GM18502 (cell line): ENCODE measurements around the gene CDC42EP1.
A peak's percentile ranks its signal among the peaks of the same experiment; 100 is the strongest.
"Not testable (repeated sequence)": the region's sequence is repeated elsewhere in the genome, so short reads cannot be mapped to it uniquely, and the experiment has no call there.

Source experiments
- ATAC-seq: cut with Tn5 transposase; IDR thresholded peaks from one replicate; pipeline ENCODE4 v1.9.1; 2021; ENCODE audit warnings: mild to moderate bottlenecking; ENCODE audit not compliant: unreplicated experiment, poor library complexity

CDC42EP1 gene

DNA sequence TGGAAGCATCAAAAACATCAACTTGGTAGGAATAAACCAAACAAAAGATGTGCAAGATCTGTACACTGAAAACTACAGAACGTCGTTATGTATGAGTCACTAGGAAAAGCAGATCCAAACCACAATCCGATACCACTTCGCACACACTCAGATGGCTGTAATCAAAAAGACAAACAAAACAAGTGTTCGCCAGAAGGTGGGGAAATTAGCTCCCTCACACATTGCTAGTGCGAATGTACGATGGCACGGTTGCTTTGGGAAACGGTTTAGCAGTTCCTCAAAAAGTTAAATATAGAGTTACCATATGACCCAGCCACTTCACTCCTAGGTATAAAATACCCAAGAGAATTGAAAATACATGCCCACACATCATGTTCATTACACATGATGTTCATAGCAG is 26.3 kb upstream of the CDC42EP1 start:
- ATAC-seq = no peak

DNA sequence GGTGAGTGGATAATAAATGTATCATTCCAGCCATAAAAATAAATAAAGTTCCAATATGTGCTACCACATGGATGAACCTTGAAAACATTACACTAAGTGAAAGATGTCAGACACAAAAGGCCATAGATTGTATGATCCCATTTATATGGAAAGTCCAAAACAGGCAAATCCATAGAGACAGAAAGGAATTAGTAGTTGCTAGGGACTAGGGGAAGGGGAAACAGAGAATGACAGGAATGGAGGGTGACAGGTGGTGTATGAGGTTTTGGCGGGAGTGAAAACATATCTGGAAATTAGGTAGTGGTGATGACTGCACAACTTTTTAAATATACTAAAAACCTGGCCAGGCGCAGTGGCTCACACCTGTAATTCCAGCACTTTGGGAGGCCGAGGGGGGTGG is 25.8 kb upstream of the CDC42EP1 start:
- ATAC-seq = no peak

DNA sequence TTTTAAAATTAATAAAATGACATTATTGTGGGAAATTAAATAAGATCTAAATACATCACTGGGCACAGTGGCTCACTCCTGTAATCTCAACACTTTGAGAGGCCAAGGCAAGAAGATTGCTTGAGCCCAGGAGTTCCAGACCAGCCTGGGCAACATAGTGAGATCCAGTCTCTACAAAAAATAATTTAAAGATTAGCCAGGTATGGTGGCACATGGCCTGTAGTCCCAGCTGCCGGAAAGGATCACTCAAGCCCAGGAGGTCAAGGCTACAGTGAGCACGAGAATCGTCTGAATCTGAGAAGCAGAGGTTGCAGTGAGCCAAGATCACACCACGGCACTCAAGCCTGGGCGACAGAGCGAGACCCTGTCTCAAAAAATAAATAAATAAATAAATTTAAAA is 25.1 kb upstream of the CDC42EP1 start:
- no peak for ATAC-seq

- peak; percentile 78 for ATAC-seq
Measured at GRCh38 chr22:37538590-37539357, 21.5 kb upstream of the CDC42EP1 start.

DNA sequence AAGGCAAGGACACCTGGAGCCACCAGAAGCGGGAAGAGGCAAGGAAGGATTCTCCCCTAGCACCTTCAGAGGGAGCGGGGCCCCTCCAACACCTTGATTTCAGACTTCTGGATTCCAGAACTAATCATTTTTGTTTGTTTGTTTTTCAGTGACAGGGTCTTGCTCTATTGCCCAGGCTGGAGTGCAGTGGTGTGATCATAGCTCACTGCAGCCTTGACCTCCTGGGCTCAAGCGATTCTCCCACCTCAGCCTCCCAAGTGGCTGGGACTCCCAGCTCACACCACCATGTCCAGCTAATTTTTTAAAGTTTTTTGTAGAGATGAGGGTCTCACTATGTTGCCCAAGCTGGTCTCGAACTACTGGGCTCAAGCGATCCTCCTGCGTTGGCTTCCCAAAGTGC is 20.5 kb upstream of the CDC42EP1 start:
- not testable (repeated sequence) for ATAC-seq

- not testable (repeated sequence) for ATAC-seq
Measured at GRCh38 chr22:37542416-37542815, 17.9 kb upstream of the CDC42EP1 start.

DNA sequence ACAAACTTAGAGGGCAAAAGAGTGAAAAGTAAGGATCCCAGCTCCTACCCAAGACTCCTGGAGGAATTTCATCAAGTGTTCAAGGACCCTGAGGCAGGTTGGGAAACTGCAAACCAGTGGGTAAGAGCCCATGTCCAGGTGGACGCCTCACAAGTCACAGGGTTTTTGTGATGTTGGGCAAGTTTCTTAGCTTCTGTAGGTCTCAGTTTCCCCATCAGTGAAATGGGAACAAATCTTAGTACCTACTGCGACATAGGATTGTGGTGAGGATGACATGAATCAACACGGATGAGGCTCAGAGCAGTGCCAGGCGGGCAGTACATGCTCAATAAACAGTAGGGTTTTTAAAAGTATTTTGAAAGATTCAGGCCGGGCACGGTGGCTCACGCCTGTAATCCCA is 17.3 kb upstream of the CDC42EP1 start:
- no peak for ATAC-seq

GRCh38 chr22:37544955-37545702 is 15.2 kb upstream of the CDC42EP1 start:
- no peak for ATAC-seq

GRCh38 chr22:37545703-37546436 is 14.4 kb upstream of the CDC42EP1 start:
- no peak for ATAC-seq

GRCh38 chr22:37546437-37547250 is 13.6 kb upstream of the CDC42EP1 start:
- ATAC-seq = no peak

DNA sequence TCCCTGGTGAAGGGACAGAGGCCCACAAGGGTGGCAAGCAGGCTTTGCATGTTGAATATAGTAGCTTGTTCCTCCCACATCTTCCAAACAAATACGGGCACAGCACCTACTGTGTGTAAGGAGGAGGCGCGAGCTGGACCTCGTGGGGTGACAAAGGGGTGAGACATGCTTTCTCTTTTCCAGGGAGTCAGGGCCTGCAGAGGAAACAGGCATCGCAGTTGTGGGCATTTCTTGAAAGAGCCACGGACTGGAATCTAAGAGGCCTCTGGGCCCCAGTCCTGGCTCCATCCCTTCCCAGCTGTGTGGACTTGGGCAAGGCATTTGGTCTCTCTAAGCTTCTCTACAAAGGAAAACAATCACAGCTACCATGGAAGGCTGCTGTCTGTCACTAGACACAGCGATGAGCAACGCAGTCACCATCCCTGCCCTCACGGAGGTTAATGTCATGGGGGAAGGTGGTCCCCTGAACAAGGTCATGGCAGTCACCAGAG is 13.0 kb upstream of the CDC42EP1 start:
- ATAC-seq = no peak

DNA sequence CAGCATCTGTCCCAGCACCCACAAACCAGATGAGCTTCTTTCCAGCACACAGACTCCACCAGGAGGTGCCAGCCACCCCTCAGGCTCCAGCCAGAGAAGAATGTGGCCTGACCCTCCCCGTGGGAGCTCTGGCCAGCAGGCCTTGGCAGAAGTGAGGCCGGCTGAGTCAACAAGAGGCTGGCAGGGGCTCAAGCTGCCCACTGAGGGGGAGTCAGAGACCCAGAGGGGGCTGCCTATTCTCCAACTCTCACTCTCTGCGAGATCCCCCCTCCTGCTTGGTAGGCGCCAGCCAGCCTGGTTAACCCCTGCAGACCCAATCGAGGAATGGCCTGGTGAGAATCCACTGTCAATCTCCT is 10.6 kb upstream of the CDC42EP1 start:
- ATAC-seq = no peak

GRCh38 chr22:37550921-37551320 is 9.4 kb upstream of the CDC42EP1 start:
- ATAC-seq = not testable (repeated sequence)

DNA sequence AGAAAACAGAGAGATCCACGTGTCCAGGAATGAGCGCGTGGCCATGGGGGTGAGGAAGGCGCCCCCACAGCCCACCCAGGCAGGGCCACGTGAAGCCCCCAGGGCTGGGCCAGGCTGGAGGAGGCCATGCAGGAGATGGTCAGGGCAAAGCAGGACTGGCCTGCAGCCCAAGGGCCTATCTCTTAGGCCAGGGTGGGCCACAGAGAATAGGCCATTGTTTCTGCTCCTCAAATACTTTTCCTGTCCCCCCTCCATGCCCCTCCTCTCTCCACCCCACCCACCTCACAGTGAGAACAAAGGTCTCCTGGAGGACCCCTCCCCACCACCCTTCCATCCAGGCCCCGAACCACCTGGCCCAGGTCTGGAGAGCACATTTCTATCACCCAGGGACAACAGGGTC is 8.3 kb upstream of the CDC42EP1 start:
- ATAC-seq = no peak

DNA sequence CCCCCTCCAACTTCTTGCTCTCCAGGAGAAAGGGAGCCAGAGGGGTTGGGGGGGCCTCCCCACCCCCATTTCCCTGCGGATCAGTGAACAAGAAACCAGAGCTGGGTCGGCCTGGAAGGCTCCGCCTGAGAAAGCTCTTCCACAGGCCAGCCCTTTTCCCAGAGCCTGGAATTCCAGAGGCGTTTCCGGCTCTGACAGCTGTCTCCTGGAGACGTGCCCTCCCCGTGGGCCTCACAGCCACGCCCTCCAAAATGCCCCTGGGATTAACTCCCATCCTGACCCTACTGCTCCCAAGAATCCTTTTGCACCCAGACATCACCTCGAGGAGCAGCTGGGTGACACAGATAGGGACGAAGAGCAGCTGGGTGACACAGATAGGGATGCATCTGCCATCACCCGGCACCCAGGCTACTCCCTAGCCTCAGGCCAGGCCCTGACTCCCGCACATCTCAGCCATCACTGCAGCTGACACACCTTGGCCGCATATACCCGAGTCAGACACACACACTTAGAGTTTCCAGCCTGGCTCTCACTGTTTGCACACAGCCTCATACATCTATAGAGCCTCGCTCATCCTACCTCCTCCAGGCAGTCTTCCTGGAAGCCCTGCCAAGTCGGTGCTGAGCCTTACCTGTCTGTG is 7.6 kb upstream of the CDC42EP1 start:
- no peak for ATAC-seq

GRCh38 chr22:37553725-37554124 is 6.6 kb upstream of the CDC42EP1 start:
- ATAC-seq = no peak

GRCh38 chr22:37555029-37555428 is 5.3 kb upstream of the CDC42EP1 start:
- ATAC-seq = no peak

- ATAC-seq = no peak
Measured at GRCh38 chr22:37556710-37557109, 3.6 kb upstream of the CDC42EP1 start.

DNA sequence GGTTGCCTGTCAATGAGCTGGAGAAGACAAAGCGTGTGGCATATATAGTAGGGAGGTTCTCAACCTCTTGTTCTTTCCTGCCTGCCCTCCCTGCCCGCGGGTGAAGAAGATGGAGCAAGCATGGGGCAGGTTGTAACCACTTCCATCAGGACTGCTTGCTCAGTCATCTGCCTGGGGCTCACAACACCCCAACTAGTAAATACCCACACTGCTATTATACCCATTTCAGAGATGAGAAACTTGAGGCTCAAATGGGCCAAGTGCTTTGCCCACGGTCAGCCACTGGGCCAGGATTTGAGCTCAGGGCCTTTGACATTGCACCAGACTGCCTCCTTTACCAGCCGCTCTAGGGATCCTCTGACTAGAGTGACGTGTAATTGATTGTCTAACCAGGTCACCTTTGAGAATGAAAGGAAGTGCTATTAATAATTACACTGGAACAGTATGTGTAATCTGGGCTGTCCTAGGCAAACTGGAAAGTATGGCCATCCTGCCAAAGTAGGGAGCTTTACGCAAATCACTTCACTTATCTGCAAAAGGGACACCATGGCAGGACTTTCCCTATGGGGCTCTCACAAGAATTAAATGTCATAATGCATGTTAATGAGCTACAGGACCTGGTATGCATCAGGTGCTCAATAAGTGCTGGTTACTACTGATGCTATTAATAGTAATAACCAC is 2.8 kb upstream of the CDC42EP1 start:
- ATAC-seq = no peak
